Neural crest cell (in vitro differentiated cells): ENCODE data around the gene CCDC178. TPM values are rescaled to one million over a fixed set of nuclear protein-coding genes. Genes with fewer than 3 reads are reported as not detected.

Experiments used
- DNase-seq: peaks from one replicate; pipeline ENCODE4 v3.0.0; 2021; ENCODE audit warnings: low read depth, mixed read lengths, low spot score
- H3K27ac Mint-ChIP-seq: one replicate; pipeline ENCODE4 v1.8.0; 2021; ENCODE audit warnings: mild to moderate bottlenecking, mixed read lengths; ENCODE audit not compliant: unreplicated experiment
- H3K27me3 Mint-ChIP-seq: 2 replicates; pipeline ENCODE4 v1.8.0; 2021; ENCODE audit warnings: low read depth, mild to moderate bottlenecking, mixed read lengths
- H3K36me3 Mint-ChIP-seq: 2 replicates; pipeline ENCODE4 v1.8.0; 2021; ENCODE audit warnings: low read depth, mild to moderate bottlenecking, mixed read lengths
- H3K4me1 Mint-ChIP-seq: 2 replicates; pipeline ENCODE4 v1.8.0; 2021; ENCODE audit warnings: mixed read lengths
- H3K4me3 Mint-ChIP-seq: one replicate; pipeline ENCODE4 v1.8.0; 2021; ENCODE audit warnings: mild to moderate bottlenecking, mixed read lengths
- H3K9me3 Mint-ChIP-seq: 2 replicates; pipeline ENCODE4 v1.8.0; 2021; ENCODE audit warnings: mixed read lengths
- CTCF ChIP-seq: fragments of 200-600 bp; sonication (generic); conservative IDR thresholded peaks from 2 replicates; pipeline ENCODE4 v1.5.0; 2021; ENCODE audit warnings: antibody characterized with exemption, mild to moderate bottlenecking
- total RNA-seq: library from RNA; stranded (reverse); gene quantifications from 2 replicates; pipeline ENCODE4 v1.2.1, GENCODE V29; 2021

The CCDC178 gene
- total RNA-seq, 1 donor from 2014 or later = 0.42 TPM

- H3K9me3 Mint-ChIP-seq = no peaks in the 10 kb centered on the region
- no peak for DNase-seq
- no peak overlapping the region for H3K4me3 Mint-ChIP-seq
- H3K27me3 Mint-ChIP-seq = no peaks in the 10 kb centered on the region
- H3K4me1 Mint-ChIP-seq = peaks cover 4% of the 10 kb centered on the region
- no peak overlapping the region for H3K27ac Mint-ChIP-seq
- no peaks in the 10 kb centered on the region for H3K36me3 Mint-ChIP-seq
- TF ChIP-seq CTCF = no peak
These were observed 311.9 kb downstream of the CCDC178 start for GRCh38 chr18:33128581-33128980.

- H3K27me3 Mint-ChIP-seq = no peaks in the 10 kb centered on the region
- no peak for DNase-seq
- H3K4me1 Mint-ChIP-seq = peaks cover 4% of the 10 kb centered on the region
- no peak for TF ChIP-seq CTCF
- no peaks in the 10 kb centered on the region for H3K36me3 Mint-ChIP-seq
- no peak overlapping the region for H3K27ac Mint-ChIP-seq
- no peaks in the 10 kb centered on the region for H3K9me3 Mint-ChIP-seq
- H3K4me3 Mint-ChIP-seq = no peak overlapping the region
These were observed 316.5 kb downstream of the CCDC178 start for GRCh38 chr18:33123862-33124518.

GRCh38 chr18:33116376-33116775, 324.1 kb downstream of the CCDC178 start:
- TF ChIP-seq CTCF = no peak
- Mint-ChIP-seq H3K4me3 (no peak overlapping the region), H3K9me3 (no peaks in the 10 kb centered on the region), H3K4me1 (no peaks in the 10 kb centered on the region), H3K27me3 (no peaks in the 10 kb centered on the region), H3K36me3 (no peaks in the 10 kb centered on the region), H3K27ac (no peak overlapping the region)
- DNase-seq = no peak

GRCh38 chr18:33115917-33116316, 324.6 kb downstream of the CCDC178 start:
- no peaks in the 10 kb centered on the region for H3K27me3 Mint-ChIP-seq
- no peak overlapping the region for H3K4me3 Mint-ChIP-seq
- H3K36me3 Mint-ChIP-seq = no peaks in the 10 kb centered on the region
- DNase-seq = no peak
- no peak for TF ChIP-seq CTCF
- H3K9me3 Mint-ChIP-seq = no peaks in the 10 kb centered on the region
- H3K27ac Mint-ChIP-seq = no peak overlapping the region
- no peaks in the 10 kb centered on the region for H3K4me1 Mint-ChIP-seq

GRCh38 chr18:33115476-33115875, 325.0 kb downstream of the CCDC178 start:
- DNase-seq = no peak
- Mint-ChIP-seq H3K4me1 (no peaks in the 10 kb centered on the region), H3K27me3 (no peaks in the 10 kb centered on the region), H3K36me3 (no peaks in the 10 kb centered on the region), H3K27ac (no peak overlapping the region), H3K9me3 (no peaks in the 10 kb centered on the region), H3K4me3 (no peak overlapping the region)
- TF ChIP-seq CTCF = no peak

- H3K36me3 Mint-ChIP-seq = no peaks in the 10 kb centered on the region
- no peak overlapping the region for H3K4me3 Mint-ChIP-seq
- no peak overlapping the region for H3K27ac Mint-ChIP-seq
- no peaks in the 10 kb centered on the region for H3K9me3 Mint-ChIP-seq
- H3K27me3 Mint-ChIP-seq = no peaks in the 10 kb centered on the region
- DNase-seq = no peak
- no peak for TF ChIP-seq CTCF
- H3K4me1 Mint-ChIP-seq = no peaks in the 10 kb centered on the region
These were observed 325.8 kb downstream of the CCDC178 start for GRCh38 chr18:33114749-33115148.
